NCI-H345 (cell line): ENCODE measurements around the gene ALDOB.

Experiments
- DNase-seq: peaks from one replicate; lab custom pipeline; 2025; lab: John Stamatoyannopoulos, UW

The ALDOB gene

DNA sequence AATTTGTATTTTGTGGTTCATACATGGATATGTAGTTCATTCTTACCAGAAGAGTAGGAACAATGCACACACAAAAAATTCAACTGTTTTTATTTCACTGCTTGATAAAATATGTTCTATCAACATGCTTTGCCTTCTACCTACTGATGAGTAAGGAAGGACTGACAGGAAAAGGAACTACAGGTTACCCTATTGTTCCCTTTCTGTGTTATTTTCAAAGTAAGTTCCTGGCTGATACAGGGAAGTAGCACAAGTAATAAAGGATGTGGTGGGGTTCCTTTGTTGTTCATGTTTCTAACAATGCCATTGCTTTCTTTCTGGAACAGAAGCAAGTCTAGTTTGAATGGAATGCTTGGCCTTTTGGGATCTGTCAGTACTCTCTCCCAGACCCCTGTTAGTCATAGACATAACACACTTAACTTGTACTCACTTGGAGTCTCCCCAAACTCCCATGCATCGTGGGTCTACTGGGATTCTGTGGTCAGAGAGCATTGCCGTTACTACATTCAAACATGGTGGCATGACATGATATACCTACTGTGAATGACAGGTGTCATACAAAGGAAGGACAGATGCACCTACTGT lies 20.2 kb upstream of the ALDOB start:
- no peak for DNase-seq

DNA sequence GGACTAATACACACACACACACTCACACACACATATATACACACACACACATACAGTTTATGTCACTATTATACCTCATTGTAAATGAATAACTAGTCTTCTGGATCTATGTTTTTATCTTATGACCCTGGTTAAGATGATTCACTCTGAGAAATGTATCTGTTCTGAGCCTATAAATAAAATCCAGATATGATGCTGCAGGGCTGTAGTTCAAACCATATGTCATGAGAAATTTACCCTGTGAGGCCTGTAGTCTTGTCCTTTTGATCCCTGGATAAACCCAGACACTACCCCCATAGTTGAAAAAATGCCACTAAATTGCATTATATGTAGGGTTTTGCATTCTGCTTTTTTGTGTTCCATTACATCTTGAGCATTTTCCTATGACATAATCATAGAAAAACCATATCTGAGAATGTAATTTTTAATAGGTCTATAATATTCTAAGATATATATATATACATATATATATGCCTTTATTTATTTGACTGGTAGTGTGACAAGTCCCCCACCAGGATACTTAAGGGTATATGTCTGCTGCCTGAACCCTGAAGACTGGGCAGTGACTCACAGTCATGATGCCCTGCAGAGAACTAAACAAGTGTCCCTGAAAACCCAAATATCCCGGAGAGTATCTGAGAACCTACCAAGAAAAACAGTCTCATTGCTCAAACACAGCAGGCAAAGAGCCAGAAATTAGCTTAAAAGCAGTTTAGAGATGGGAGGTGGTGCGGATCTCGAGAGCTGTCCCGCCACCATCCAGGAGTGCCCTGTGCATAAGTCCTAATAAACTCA lies 18.4 kb upstream of the ALDOB start:
- no peak for DNase-seq

DNA sequence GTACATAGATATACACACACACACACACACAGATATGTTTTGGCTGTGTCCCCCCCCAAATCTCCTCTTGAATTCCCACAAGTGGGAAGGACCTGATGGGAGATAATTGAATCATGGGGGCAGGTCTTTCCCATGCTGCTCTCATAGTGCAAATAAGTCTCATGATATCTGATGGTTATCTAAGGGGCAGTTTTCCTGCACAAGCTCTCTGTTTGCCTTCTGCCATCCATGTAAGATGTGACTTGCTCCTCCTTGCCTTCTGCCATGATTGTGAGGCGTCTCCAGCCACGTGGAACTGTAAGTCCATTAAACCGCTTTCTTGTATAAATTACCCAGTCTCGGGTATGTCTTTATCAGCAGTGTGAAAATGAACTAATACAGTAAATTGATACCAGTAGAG lies 15.9 kb upstream of the ALDOB start:
- no peak for DNase-seq

DNA sequence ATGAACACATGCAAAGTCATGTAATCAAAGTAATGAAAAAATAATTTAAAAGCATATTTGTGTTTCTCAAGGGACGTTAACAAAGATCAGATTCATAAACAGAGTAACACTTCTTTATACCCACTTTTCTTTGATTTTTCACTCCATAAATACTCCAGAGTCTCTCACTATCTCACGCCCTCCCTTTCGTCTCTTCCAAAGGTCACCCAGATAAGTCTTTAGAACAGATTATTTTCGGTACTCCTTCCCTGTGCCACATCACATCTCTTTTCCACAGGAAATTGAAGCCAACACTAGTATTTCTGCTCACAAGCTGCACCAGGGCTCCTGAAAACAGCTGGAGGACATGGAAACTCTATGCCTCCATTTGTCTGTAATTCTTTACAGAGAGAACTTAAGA lies 15.4 kb upstream of the ALDOB start:
- no peak for DNase-seq

DNA sequence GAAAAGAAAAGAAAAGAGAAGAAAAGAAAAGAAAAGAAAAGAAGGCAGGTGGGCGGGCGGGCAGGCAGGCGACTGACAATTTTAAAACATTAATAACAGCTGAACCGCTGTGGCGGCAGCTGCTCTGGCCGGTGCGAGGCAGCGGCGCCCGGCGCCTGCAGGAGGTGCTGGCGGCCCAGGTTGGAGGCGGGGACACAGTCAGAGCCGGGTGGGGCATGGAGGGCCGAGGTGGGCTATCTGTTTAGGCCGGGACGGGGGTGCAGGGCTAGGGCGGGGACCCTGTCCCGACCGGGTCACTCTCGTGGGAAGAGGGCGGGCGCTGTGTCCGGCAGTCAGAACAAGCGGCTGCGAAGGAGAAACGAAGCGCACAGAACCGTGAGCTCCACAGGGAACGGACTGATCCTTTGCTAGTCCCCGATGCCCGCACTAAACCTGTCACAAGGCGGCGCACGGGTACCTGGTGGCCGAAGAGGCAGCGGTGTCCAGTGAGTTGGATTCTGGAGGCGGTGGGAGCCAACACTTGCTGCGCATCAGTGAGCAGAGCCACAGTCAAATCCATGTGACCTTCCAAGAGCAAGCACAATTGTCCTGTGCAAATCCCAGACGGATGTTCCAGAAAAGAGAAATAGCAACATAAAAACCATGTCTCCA lies 13.6 kb upstream of the ALDOB start:
- DNase-seq: peak; percentile 82

DNA sequence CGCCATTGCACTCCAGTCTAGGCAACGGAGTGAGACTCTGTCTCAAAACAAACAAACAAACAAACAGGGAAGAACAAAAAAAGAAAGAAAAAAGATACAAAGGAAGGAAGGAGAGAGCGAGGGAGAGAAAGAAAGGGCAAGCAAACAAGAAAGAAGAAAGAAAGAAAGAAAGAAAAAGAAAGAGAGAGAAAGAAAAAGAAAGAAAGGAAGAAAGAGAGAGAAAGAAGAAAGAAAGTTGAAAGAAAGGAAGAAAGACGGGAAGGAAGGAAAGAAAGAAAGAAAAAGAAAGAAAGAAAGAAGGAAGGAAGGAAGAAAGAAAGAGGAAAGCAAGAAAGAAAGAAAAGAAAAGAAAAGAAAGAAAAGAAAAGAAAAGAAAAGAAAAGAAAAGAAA lies 13.1 kb upstream of the ALDOB start:
- no peak for DNase-seq

DNA sequence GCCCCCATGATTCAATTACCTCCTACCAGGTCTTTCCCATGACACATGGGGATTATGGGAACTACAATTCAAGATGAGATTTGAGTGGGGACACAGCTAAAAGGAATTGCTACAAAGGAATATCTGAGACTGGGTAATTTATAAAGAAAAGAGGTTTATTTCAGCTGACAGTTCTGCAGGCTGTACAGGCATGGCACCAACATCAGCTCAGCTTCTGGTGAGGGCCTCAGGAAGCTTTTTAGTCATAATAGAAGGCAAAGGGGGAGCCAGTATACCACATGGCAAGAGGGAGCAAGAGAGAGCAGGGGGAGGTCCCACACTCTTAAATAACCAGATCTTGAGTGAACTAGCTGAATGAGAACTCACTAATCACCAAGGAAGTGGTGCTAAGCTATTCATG lies 11.2 kb upstream of the ALDOB start:
- DNase-seq: no peak

DNA sequence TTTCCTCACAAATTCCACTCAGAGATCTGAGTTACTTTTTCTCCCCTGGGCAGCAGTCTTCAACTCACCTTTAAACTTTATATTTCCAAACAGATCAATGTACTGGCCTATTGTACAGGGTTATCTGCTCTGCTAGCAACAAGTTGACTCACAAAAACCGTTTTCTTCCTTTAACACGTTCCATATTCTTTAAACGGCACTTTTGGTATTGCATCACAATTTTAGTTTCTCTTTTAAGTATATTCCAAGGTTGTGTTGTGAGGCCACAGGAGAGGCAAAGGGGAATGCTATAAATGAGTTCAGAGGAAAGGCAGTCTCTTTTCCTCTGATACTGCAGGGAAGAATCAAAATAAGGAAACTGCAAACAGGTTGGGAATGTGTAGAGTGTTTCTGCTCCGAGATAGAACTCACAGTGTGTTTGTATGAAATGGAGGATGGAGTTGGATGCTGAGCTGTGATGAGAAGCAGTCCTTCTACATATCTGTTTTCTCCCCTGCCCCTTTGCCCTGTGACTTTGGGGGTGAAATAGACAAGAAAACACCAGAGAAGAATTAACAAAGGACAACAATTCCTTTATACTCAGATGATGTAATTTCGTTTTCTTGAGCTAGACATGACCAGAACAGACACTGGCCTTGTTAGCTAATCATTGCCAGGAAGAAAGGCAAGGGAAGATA lies 9.9 kb upstream of the ALDOB start:
- no peak for DNase-seq

DNA sequence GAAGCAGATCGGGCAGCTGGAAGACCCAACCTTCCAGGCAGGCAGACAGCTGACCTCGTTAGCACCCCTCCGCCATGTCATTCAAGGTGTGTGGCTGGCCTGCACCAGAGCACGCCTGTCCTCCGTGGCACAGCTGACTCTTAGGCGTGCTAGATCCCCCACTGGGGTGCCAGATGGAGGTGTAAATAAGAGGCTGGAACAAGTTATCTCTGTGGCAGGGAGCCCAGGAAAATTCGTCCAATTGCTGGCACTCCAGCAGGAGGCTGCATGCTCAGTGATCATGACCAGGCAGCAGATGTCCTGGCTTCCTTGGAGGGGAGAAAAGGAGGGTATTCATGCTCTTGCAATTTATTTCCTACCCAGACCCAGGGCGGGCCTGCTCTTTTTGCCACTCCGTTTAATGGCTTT lies 7.8 kb upstream of the ALDOB start:
- DNase-seq: peak; percentile 85

DNA sequence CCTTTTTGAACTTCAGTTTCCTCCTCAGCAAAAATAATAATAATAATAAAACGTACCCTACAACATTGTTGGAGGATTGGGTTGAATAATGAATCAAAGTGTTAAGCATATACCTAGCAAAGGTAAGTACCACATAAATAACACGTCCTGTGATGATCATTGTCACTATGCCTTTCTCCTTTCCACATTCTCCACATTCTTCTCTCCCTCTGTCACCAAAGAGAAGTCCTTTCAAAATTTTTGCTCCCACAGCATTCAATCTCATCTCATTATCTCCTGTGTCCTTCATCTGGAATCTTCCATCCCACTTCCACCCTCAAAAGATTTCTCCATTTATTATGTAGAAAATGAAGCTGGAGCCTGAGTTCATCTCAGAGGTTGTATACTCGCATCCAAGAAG lies 7.2 kb upstream of the ALDOB start:
- no peak for DNase-seq

DNA sequence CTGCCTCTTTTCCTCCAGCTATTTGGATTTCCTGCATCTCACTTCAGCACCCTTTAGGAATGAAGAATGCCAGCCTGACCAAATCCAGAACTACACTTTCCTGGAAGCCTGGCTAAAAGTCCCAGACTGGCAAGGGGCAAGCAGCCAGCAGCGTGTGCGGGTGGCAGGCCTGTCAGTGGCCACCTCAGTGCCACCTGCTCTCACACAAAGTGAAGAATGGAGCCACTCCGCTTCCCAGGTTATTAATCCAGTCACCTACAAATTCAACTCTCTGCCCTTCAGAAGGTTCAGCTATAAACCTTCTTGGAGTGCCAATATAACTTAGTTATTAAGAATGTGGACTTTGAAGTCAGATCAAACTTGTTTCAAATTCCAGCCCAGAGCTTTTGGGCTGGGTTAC lies 6.7 kb upstream of the ALDOB start:
- no peak for DNase-seq

DNA sequence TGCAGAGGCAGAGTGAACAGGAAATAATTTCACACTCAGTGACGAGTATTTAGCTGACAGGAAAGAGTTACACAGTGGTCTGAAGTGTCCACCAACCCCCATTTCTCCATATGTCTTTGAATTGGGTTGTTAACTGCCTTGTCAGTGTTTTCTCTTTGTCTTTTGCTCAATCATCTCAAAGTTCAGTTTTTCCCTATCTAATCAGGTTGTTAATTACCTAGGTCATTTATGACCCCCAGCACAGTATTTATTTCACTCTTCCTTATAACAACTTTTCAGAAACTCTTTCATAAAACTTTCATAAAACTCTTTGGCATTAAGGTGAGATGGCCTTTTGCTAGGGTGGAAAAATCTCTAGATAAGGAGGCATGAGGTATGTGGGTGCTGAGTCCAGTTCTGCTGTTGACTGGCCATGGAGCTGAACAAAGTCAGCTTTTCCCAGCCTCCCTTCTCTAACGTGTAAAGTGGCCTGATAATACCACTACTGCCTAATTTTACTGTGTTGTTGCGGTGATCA lies 5.2 kb upstream of the ALDOB start:
- no peak for DNase-seq

DNA sequence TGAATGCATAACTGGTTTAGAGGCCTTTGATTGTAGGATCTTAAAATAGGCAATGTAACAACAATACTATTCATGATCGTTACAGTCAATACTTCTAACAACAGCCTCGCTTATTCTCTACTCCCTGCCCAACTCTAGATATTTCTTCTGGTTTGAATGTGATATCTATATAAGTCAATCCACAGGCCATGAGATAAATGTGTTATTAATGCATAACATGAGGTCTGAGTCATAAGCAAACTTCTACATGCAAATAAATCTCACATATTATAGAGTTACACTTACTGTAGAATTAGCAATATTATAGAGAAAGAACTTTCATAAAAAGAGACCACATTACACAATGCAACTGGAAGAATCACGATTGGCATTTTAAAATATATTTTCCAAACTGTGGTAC lies 2.9 kb upstream of the ALDOB start:
- DNase-seq: no peak

DNA sequence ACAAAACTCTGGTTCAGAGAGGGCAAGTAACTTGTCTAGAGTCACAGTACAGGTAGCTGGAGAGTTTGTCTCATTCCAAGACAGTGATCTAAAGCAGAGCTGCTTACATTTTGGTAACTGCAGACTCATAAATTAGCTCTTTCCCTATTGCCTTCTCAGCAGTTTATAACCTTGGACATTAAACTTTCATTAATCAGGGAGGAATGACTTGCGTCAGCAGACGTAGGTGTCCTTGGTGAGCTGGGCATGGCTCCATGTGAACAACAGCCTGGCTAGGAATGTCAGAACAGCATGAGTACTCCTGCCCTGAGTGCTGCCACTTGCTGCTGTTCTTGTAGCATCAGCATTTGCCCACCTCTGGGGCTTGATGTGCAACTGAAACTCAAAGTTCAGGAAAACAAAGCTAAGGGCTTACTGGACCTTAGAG lies 2.2 kb upstream of the ALDOB start:
- DNase-seq: no peak

DNA sequence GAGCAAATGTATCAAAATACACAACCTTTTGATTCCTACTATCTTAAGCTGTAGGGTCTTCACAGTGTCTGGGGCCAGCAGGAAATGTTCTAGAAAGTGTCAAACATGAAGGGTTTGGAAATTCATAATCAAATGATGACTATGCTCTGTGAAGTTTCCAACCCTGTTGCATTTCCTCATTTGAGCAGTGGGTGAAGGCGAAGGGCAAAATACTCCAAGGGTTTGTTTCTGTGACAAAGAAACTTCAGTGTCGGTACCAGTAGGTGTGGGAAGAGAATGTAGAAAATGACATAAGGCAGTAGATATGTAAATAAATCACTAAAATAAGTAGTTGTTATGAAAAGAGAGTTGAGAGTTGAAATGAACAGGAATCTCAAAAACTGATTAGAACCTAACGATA lies 576 bp downstream of the ALDOB start:
- no peak for DNase-seq

DNA sequence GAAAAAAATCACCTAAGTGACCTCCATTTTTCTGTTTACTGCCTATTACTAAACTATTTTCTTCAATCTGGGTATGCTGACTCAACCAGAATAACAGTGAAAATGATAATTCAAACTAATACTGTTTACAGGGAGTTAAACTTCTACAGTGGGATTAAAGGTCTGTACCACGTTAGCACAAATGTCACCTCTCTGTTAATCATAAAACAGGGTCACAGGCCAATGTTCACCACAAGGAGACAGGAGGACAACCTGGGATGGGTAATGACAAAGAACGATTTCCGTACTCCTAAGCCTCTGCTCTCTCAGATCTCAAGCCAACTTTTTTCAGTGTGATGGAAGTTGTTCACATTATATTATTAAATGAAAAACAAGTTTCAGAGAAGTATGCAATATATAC lies 2.3 kb downstream of the ALDOB start:
- DNase-seq: no peak

DNA sequence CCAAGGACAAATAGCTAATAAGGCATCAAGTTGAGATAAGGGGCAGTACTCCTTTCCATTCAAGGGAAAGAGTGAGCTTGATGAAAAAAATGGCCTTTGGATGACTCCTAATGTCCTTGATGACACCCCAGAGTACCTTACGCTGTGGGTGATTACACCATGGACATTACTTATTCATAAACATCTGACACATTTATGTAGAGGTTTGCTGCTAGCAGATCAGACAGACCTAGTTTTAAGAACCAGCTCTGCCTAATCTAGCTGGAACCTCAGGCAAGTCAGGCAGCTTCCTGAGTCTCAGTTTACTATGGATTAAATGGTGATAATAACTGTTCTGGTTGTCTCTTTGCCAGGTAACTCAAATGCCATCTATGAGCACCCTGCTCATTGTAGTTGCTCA lies 2.8 kb downstream of the ALDOB start:
- DNase-seq: no peak

DNA sequence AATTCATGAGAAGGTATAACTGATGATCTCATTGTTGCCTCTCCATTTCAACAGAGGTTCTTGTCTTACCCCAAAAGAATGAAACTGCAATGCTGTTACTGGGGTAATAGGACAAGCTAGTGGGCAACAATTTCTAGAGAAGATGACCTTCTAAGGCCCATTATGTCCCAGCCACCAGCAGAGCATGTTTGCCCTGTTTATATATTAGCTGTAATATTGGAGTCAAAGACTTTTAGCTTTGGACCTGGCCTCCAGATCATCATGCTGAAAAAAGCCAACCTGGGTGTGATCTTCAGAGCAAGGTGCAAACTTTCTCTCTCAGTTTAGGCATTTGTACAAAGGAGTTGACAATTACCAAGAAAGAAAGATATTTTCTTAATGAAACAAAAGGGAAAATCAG lies 3.4 kb downstream of the ALDOB start:
- no peak for DNase-seq

DNA sequence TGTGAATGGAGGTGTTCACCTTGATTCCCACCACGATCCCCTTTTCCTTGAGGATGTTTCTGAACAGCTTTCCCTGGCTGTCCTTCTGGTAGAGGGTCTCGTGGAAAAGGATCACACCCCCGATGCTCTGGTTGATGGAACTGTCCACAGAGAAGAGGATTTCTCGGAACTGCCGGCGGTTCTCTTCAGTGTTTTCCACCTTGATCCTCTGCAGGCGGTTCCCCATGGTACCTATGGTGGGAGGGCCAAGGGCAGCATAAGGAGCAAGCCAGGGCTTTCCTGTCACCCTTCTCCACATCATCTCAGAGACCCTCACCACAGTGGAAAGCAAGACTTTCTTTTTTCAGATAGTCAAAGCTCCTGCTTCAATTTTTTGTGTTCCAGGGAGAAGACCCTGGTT lies 5.8 kb downstream of the ALDOB start:
- no peak for DNase-seq

DNA sequence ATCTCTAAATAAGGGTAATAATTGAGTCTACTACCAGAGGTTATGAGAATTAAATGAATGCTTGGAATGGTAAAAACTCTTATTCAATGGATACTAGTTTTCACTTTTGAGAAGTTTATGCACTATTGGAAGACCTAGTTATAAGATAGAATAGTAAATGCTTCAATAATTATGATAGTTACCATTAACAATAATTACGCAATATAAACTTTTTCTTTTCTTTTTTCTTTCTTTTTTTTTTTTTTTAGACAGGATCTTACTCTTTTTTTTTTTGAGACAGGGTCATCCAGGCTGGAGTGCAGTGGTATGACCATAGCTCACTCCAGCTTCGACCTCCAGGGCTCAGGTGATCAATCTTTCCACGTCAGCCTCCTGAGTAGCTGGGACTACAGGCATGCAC lies 6.7 kb downstream of the ALDOB start:
- no peak for DNase-seq

DNA sequence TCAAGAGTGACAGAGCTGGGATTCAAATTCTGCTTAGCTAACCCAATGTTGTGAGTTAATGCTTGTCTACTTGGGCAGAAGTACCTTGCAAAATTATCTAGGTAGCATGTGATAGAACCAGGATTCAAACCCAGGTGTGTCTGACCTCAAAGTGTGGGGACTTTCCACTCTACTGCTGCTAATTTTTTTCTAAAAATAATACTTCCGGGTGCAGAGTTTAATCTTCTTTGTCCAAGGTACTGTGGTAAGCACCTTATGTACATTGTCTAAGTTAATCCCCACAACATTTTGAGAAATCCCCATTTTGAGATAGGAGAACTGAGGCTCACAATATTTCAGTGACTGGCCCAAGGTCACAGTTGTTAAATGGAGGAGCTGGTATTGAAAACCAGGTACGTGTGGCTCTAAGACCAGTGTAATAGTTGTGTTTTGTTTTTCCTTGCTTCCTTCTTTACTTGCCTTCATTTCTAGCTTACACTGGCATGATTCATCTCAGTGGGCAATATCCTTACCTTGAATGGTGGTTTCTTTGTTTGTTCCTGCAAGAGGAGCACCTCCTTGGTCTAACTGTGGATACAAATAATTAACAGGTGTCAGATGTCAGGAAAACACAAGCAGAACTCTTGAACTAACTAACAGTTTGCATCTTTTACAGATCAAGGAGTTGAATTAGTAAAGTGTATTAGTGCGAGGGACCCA lies 7.5 kb downstream of the ALDOB start:
- no peak for DNase-seq

DNA sequence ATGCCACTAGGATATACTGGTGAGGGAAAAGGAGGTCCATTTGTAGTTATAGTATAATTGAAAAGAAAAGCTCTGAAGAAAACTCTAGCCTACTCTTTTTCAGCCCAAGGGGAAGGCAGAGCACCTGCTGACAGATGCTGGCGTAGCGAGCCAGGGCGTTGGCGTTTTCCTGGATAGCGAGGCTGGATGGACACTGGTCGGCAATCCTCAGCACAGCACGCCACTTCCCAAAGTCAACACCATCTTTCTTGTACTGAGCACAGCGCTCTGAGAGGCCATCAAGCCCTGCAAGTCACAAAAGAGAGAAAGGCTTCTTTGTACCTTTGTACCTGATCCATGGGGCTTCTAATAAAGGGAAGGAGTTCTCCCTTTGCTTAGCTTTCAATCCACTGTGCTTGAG lies 8.2 kb downstream of the ALDOB start:
- no peak for DNase-seq
